H7 (cell line): ENCODE data around the gene DNHD1. TPM values are rescaled to one million over a fixed set of nuclear protein-coding genes. Genes with fewer than 3 reads are reported as not detected.

Source experiments
- DNase-seq: peaks from one replicate; pipeline ENCODE4 v3.0.0; 2012
- H3K27me3 ChIP-seq: 2 replicates; pipeline ENCODE4 v1.6.0; 2011; ENCODE audit warnings: mild to moderate bottlenecking, low read length; ENCODE audit not compliant: control insufficient read depth, insufficient read depth
- H3K36me3 ChIP-seq: replicated peaks from 2 replicates; pipeline ENCODE4 v1.5.1; 2011; ENCODE audit warnings: low read length; ENCODE audit not compliant: control insufficient read depth, insufficient read depth
- H3K4me3 ChIP-seq: 2 replicates; pipeline ENCODE4 v1.5.1; 2011; ENCODE audit warnings: low read depth, mild to moderate bottlenecking, control low read depth, low read length, moderate library complexity; ENCODE audit not compliant: insufficient read depth
- total RNA-seq: library from RNA; depleted of rRNA; stranded (reverse); fragments of >200 nt; shearing (Covaris generic); gene quantifications from 2 replicates; pipeline ENCODE4 v1.2.3, GENCODE V29; 2014

DNHD1 gene
- total RNA-seq, 1 experiment from 2014 or later: 5.9 TPM

DNA sequence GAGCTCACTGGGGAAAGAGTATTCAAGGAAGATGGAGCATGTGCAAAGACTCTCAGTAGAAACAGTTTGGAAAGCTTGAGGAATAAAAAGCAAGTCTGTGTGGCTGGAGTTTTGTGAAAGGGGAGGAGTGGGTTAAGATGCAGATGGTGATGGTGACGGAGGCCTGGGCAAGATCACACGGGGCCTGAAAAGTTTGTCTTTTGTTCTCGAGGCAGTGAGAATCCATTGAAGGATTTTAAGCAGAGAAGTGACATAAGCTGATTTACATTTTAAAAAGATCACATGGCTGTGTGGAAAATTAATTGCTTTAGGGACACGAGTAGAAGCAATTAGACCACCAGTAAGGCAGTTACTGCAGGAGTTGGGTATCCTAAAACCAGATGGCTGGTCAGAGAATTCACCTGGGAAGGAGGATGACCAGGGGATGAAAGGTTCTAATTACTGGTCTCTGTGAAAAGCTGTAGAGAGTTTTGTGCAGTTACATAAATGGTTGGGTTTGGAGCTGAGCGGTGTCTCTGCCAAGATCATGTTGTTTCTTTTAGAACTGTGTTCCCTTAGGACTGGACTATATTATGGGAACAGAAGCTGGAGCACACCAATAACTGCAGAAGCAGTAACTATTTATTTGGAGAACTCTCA is 99.3 kb downstream of the DNHD1 start:
- DNase-seq: no peak
- no peaks in the 10 kb centered on the region for H3K27me3 ChIP-seq
- no peak overlapping the region for H3K4me3 ChIP-seq
- peaks cover 13% of the 10 kb centered on the region for H3K36me3 ChIP-seq

DNA sequence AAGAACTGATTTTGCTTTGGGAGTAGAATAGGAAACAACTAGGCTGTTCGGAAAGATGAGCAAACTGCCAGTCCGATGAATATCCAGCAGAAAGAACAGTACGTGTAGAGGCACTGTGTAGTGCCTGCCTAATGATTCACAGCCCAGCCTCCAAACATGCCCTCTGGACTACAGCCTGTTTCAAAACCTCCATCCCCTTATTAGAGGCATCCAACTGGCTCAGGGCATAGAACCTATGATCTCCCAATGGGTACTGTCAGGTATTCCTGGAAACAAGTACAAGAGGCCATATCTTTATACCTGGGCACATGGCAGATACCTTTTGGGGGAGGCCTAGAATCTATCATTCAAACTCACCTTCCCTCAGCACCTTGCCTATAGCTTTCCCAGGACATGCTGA is 101.5 kb downstream of the DNHD1 start:
- Histone ChIP-seq H3K27me3 (no peaks in the 10 kb centered on the region), H3K36me3 (peaks cover 15% of the 10 kb centered on the region), H3K4me3 (no peak overlapping the region)
- DNase-seq: no peak

DNA sequence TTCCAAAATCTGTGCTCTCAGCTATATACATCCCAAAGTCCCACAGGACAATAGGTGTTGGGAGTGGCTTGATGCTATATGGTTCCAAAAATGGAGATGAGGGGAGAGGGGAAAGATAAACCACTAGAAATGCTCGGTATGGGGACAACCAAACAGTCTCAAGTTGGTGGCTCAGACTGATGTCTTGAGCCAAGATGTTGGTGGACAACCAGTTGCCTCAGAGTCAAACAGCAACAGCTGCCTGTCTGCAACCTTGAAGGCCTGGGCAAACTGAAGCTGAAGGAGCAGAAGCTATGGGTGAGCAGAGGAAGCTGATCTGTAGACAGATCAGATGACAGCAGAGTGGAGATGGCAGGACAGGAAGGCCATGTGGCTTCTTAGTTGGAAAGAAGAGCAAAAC is 102.4 kb downstream of the DNHD1 start:
- no peak overlapping the region for H3K4me3 ChIP-seq
- H3K36me3 ChIP-seq: peaks cover 15% of the 10 kb centered on the region
- no peaks in the 10 kb centered on the region for H3K27me3 ChIP-seq
- DNase-seq: no peak

DNA sequence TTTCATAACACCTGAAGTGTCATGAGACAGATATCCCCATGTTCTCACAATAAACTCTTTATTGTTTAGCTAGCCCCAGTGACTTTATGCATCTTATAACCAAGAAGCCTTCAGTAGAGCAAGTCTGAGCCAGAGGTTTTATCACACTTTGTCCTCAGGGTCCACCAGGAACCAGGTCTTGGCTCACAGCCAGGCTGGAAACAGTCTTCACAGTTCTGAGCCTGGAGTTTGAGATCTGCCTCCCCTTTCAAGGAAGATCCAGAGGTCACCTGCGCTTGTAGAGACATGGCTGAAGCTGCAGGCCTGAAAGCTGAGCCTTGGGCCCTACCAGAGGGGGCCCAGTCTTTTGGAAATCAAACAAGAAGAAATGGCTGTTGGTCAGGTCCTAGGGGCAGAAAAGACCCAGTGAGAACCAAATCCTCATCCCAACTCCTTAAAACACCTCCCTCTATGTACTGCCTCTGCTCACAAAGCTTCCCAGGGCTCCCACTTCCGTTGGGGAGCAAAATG is 102.9 kb downstream of the DNHD1 start:
- H3K36me3 ChIP-seq: peaks cover 15% of the 10 kb centered on the region
- H3K4me3 ChIP-seq: no peak overlapping the region
- H3K27me3 ChIP-seq: no peaks in the 10 kb centered on the region
- no peak for DNase-seq

DNA sequence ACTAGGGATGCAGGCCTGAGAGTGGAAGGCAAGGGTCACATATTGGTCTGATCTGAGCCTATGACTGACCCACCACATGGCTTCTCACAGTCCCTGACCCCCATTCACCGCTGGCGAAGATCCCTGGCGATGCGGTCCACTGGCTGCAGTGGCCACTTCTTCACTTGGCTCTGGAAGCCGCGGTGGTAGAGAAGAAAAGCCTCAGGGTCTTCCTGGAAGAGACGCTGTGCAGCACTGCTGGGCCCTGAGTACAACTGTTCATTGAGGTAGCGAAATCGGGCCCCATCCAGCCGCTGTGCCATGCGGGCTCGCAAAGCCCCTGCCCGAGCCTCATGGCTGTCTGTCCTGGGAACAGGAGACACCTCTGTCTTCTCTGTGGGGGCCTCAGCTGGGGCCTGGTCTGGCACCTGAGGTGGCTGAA is 104.0 kb downstream of the DNHD1 start:
- Histone ChIP-seq H3K27me3 (no peaks in the 10 kb centered on the region), H3K4me3 (no peak overlapping the region), H3K36me3 (peaks cover 15% of the 10 kb centered on the region)
- DNase-seq: no peak

DNA sequence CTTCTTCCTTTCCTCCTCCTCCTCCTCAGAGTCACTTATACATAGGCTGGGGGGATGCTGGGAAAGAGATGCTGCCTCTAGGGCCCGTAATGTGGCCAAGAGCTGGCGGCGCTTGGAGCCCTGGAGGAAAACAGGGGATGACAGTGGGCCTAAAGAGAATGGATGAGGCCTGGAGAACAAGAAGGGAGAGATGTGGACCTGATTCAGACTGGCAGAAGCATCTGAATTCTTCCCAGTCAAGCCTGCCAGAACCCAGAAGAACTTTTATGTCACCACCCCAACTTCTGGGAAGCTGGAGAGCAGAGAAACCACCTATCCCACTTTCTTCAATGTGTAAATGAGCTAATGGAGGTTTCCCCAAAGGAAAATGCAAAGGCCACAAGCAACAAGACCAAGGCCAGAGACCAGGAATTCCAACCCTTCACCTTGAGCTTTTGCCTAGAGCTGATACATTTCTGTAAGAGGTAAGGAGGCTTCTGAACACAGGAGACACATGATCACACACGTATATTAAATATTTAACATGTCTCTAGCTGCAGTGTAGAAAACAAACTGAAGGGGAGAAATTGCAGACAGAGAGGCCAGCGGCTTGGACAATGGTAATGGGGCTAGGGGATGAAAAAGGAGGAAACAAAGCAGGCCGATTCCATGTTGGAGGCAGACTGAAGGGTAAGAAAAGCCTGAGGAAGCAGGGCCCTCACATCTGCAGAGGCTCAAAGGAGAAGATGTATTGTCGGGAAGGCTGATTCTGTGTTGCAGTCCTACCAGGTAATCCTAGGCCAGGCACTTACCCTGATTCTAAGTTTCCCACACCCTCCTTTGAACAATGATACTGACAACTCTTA is 105.2 kb downstream of the DNHD1 start:
- no peak for DNase-seq
- H3K27me3 ChIP-seq: no peaks in the 10 kb centered on the region
- H3K4me3 ChIP-seq: peak overlapping the region; percentile 95
- peaks cover 15% of the 10 kb centered on the region for H3K36me3 ChIP-seq

DNA sequence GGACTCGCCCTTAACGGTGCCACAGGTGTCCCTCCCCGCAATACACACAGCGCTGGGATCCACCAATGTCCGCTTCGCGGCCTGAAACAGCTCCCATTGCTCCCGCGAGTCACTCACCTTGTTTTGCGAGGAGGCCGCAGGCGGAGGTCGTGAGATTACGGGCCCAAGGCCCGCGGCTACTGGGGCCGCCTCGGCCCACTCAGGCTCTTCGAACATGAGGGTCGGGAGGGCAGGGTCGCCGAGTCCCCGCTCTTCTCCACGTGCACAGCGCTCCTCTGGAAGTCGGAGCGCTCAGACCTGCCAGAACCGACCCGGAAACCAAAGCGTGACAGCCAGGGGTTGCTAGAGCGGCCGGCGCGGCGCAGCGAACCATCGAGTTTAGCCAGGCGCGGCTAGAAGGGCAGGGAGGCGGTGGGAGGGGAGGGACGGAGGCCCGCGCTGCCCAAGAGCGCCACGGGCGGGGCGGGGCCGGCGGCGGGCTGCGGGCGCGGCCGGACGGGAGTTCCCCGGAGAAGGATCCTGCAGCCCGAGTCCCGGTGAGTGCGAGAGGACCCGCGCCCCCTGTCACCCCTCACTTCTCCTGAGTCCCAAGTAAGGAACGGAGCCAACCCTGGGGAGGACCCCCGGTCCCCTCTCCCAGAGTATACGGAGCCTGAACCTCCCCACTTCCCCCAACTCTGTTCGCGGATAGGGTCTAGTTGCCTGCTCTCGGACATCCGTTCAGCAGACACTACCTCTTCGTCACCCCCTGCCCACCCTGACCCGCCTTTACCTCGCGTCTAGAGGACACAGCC is 106.4 kb downstream of the DNHD1 start, which contains the start of the genes ILK and RRP8:
TSS of gene ILK (plus strand) at position 488 of the 794 bp plus-strand sequence. CDS start 498 bp downstream, outside the sequence.
TSS of gene RRP8 (minus strand) at position 330 of the 794 bp plus-strand sequence. CDS start at position 216, 114 bp downstream.
- peaks cover 24% of the 10 kb centered on the region for H3K36me3 ChIP-seq
- no peaks in the 10 kb centered on the region for H3K27me3 ChIP-seq
- peak within 1 kb of the TSS; percentile 95 for H3K4me3 ChIP-seq
- peak; percentile 98 for DNase-seq

DNA sequence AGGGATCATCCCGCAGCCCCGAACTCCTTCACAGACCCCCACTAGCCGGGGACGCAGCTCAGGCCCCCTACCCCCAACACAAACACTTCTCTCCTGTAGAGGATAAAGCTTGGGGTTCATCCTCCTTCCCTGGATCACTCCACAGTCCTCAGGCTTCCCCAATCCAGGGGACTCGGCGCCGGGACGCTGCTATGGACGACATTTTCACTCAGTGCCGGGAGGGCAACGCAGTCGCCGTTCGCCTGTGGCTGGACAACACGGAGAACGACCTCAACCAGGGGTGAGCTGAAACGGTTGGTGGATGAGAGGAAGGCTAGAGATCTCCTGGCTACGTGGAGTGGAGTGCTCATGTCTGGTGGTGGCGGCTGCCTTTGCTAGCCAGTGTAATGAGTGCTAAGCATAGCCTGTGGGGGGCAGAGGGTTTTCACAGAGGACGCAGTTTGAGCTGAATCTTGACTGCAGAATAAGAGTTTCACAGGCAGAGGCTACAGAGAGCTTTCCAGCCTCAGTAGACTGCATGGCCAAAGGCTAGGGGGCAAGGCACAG is 107.1 kb downstream of the DNHD1 start:
- H3K36me3 ChIP-seq: peaks cover 31% of the 10 kb centered on the region
- H3K27me3 ChIP-seq: no peaks in the 10 kb centered on the region
- DNase-seq: peak; percentile 66
- peak overlapping the region; percentile 95 for H3K4me3 ChIP-seq

DNA sequence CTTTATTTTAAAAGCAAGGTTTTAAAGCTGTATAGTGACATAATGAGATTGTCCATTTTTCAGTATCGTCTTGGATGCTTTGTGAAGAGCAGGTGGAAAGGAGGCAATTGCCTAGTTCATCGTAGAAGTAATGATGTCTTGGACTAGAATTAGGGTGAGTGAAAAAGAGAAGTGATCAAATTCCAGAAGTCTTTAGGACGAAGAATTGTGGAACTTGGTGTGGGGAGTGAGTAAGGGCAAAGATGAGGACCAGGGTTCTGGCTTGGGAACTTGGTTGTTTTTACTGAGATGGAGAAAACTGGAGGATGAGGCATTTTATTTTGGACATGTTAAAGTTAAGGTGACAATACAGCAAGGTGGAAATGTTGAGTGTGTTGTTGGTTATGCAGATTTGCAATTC is 107.7 kb downstream of the DNHD1 start:
- peaks cover 34% of the 10 kb centered on the region for H3K36me3 ChIP-seq
- DNase-seq: no peak
- H3K4me3 ChIP-seq: peak overlapping the region; percentile 95
- no peaks in the 10 kb centered on the region for H3K27me3 ChIP-seq

DNA sequence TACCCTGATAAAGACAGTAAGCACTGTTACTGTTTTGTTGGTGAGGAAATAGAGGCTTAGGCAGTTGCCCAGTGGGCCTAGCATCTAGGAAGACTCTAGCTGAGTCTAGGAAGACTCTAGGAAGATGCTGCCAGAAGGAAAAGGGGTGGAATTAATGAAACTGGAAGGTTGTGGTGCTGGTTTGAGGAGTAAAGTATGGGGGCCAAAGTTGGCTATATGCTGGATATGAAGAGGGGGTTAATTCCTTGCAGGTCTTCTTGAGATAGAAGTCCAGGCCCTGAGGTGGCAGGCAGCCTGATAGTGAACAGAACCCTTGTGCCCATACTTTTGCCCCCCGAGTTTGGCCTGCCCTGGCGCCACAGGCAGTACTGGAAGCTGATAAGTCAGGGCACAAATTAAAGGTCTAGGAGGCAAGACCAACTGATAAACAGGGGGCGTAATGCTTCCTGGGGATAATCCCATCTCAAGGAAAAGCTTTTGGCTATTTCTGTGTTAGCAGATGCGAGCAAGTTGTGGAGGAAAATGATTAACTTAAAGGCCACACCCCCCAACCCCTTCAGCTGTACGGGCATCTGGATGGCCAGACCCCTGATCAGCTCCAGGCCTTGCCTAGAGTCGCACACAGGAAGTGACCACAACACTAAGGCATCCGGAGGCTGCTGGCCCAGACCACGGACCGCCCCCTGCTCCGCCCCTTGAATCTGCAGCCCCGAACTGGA is 109.5 kb downstream of the DNHD1 start:
- no peak overlapping the region for H3K4me3 ChIP-seq
- H3K36me3 ChIP-seq: peaks cover 35% of the 10 kb centered on the region
- no peaks in the 10 kb centered on the region for H3K27me3 ChIP-seq
- DNase-seq: peak; percentile 93

DNA sequence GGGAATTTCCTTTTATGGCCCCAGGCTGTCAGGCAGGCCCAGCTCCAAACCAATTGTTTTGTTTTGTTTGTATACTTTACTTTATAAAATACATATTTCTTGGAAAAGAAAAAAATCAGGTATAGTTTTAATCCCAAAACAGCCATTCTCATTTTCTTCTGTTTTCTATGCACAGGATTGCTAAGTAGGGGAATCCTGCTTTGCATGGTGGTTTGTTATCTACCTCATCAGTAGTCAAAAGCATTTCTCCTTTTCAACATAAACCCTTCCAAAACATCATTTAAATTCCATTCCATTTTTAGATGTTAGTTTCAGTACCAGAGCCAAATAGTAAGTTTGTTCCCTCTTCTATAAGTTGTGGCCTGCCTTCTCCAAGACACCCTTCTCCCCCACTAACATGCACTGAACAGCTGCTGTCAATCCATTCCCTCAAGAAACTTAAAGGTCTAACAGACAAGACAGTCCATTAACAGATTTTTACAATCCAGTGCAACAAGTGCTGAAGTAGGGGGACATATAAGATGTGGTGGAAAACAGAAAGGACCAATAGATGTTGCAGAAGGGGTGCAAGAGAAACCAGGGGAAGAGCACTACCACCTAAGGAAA is 110.2 kb downstream of the DNHD1 start:
- Histone ChIP-seq H3K4me3 (no peak overlapping the region), H3K27me3 (no peaks in the 10 kb centered on the region), H3K36me3 (peaks cover 35% of the 10 kb centered on the region)
- DNase-seq: no peak

DNA sequence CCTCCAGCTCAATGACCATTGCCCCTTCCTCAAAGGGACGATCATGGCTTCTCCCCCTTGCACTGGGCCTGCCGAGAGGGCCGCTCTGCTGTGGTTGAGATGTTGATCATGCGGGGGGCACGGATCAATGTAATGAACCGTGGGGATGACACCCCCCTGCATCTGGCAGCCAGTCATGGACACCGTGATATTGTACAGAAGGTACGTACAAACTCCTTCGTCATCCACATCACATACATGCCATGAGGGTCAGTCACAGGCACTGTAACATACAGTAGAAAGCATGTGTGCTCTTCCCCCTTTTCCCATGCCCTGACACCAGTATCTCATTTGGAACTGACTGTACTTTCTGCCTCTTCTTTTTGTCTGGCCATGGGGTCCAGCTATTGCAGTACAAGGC is 110.9 kb downstream of the DNHD1 start:
- no peak for DNase-seq
- no peaks in the 10 kb centered on the region for H3K27me3 ChIP-seq
- H3K36me3 ChIP-seq: peaks cover 35% of the 10 kb centered on the region
- H3K4me3 ChIP-seq: no peak overlapping the region

DNA sequence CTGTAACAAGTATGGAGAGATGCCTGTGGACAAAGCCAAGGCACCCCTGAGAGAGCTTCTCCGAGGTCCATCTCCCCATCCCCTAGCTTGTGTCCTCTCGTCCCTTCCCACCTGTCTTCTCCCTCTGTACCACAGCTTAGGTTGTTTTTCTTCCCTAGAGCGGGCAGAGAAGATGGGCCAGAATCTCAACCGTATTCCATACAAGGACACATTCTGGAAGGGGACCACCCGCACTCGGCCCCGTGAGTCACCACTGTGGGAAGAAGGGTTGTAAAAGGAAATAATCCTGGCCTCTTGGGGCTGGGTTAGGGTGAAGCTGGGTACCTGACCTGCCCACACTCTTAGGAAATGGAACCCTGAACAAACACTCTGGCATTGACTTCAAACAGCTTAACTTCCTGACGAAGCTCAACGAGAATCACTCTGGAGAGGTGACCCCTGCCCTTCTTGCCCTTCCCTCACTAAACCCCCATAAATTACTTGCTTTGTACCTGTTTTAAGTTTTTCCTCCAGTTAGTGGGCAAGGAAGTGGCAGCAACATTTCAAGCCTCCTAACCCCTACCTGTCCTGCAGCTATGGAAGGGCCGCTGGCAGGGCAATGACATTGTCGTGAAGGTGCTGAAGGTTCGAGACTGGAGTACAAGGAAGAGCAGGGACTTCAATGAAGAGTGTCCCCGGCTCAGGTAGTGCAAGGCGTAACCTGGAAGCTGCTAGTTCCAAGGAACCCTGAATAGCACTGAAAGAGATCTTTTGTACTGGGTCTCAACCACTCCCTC is 111.8 kb downstream of the DNHD1 start:
- no peaks in the 10 kb centered on the region for H3K27me3 ChIP-seq
- H3K4me3 ChIP-seq: no peak overlapping the region
- DNase-seq: no peak
- H3K36me3 ChIP-seq: peaks cover 36% of the 10 kb centered on the region
